ENCODE measurements around the gene MYCBP2. TPM values are rescaled to one million over a fixed set of nuclear protein-coding genes. Genes with fewer than 3 reads are reported as not detected.

The MYCBP2 gene
- total and polyA plus RNA-seq, 2 donors (not counting 1 experiment from before 2014, with no cell fraction given), result 32.5 to 95.9 TPM

DNA sequence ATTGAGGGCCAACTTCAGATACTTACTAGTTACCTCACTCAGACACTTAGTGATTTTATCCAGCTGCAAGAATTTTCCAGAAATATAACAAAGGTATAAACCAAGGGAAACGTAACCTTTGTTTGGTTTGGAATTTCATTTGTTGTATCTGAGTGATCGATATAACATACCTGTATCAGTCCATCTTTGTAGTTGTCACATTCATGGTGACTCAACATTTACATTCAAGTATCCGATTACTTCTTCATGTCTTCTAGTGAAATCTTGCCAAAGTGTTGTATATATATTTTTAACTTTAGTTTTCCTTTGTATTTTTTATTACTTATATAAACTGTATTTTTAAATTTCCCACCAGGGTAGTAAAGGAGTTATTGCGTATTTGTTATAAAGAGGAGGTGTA, 16.9 kb upstream of the MYCBP2 start:
- no peak for DNase-seq (ENCODE audit: low read depth in 2 of 2)
- Histone ChIP-seq H3K27ac (ENCODE audit: insufficient read depth, low read length) (no peak overlapping the region), H3K9ac (ENCODE audit: insufficient read depth, low read length) (no peak overlapping the region), H3K9me3 (ENCODE audit: control insufficient read depth, insufficient read depth, low read depth, low read length) (no peaks in the 10 kb centered on the region), H2AFZ (ENCODE audit: low read length) (no peak overlapping the region), H4K20me1 (ENCODE audit: control insufficient read depth, extremely low read depth, insufficient read depth, low read length) (no peaks in the 10 kb centered on the region), H3K27me3 (ENCODE audit: control insufficient read depth, insufficient read depth, low read length) (no peaks in the 10 kb centered on the region), H3K4me2 (ENCODE audit: extremely low read depth, insufficient read depth, low read length) (no peak overlapping the region), H3K4me1 (ENCODE audit: control insufficient read depth, extremely low read depth, insufficient read depth, low read length) (no peaks in the 10 kb centered on the region), H3K4me3 (replicated peaks in 1 of 4; ENCODE audit: control extremely low read depth in 1 of 4, insufficient read depth in 1 of 4, low read depth in 3 of 4, low read length in 4 of 4) (no peak overlapping the region), H3K36me3 (ENCODE audit: control insufficient read depth, insufficient read depth, low read length) (no peaks in the 10 kb centered on the region), H3K79me2 (ENCODE audit: control insufficient read depth, insufficient read depth, low read length) (no peaks in the 10 kb centered on the region)
- TF ChIP-seq, protein P1, sequence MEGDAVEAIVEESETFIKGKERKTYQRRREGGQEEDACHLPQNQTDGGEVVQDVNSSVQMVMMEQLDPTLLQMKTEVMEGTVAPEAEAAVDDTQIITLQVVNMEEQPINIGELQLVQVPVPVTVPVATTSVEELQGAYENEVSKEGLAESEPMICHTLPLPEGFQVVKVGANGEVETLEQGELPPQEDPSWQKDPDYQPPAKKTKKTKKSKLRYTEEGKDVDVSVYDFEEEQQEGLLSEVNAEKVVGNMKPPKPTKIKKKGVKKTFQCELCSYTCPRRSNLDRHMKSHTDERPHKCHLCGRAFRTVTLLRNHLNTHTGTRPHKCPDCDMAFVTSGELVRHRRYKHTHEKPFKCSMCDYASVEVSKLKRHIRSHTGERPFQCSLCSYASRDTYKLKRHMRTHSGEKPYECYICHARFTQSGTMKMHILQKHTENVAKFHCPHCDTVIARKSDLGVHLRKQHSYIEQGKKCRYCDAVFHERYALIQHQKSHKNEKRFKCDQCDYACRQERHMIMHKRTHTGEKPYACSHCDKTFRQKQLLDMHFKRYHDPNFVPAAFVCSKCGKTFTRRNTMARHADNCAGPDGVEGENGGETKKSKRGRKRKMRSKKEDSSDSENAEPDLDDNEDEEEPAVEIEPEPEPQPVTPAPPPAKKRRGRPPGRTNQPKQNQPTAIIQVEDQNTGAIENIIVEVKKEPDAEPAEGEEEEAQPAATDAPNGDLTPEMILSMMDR (conservative IDR thresholded peaks at IDR 0.05 in 1 of 2, IDR thresholded peaks at IDR 0.05 in 1 of 2; ENCODE audit: low read depth in 1 of 2, low read length in 2 of 2), result no peak
- TF ChIP-seq EZH2 (IDR thresholded peaks at IDR 0.05; ENCODE audit: low read length, missing control alignments), result no peak

DNA sequence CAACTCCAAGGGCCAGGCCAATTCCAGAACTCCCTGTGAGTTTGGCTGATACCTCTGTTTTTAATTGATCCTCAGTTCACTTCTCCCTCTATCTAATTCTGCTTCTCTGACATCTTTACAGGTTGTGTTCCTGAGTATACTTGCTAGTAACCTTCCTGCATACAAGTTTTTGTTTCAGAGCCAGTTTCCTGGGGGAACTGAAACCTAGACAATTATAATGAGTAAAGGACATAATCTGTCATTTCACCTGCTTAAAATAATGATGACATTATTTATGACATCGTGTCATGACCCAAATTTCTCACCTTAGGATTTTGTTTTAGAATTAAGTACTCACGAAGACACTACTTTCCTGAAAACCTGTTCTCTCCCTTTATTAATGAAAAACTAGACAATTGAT, 12.5 kb upstream of the MYCBP2 start:
- Histone ChIP-seq H3K27ac (ENCODE audit: insufficient read depth, low read length) (no peak overlapping the region), H3K4me1 (ENCODE audit: control insufficient read depth, extremely low read depth, insufficient read depth, low read length) (no peaks in the 10 kb centered on the region), H3K9me3 (ENCODE audit: control insufficient read depth, insufficient read depth, low read depth, low read length) (no peaks in the 10 kb centered on the region), H3K27me3 (ENCODE audit: control insufficient read depth, insufficient read depth, low read length) (peaks cover 4% of the 10 kb centered on the region), H2AFZ (ENCODE audit: low read length) (no peak overlapping the region), H3K4me3 (replicated peaks in 1 of 4; ENCODE audit: control extremely low read depth in 1 of 4, insufficient read depth in 1 of 4, low read depth in 3 of 4, low read length in 4 of 4) (no peak overlapping the region), H4K20me1 (ENCODE audit: control insufficient read depth, extremely low read depth, insufficient read depth, low read length) (no peaks in the 10 kb centered on the region), H3K4me2 (ENCODE audit: extremely low read depth, insufficient read depth, low read length) (no peak overlapping the region), H3K9ac (ENCODE audit: insufficient read depth, low read length) (no peak overlapping the region), H3K36me3 (ENCODE audit: control insufficient read depth, insufficient read depth, low read length) (no peaks in the 10 kb centered on the region), H3K79me2 (ENCODE audit: control insufficient read depth, insufficient read depth, low read length) (no peaks in the 10 kb centered on the region)
- DNase-seq (ENCODE audit: low read depth in 2 of 2), result no peak
- TF ChIP-seq EZH2 (IDR thresholded peaks at IDR 0.05; ENCODE audit: low read length, missing control alignments), result no peak
- TF ChIP-seq, protein P1 (conservative IDR thresholded peaks at IDR 0.05 in 1 of 2, IDR thresholded peaks at IDR 0.05 in 1 of 2; ENCODE audit: low read depth in 1 of 2, low read length in 2 of 2), result no peak

GRCh38 chr13:77338961-77339401, 12.1 kb upstream of the MYCBP2 start:
- TF ChIP-seq EZH2 (IDR thresholded peaks at IDR 0.05; ENCODE audit: low read length, missing control alignments), result no peak
- TF ChIP-seq, protein P1 (conservative IDR thresholded peaks at IDR 0.05 in 1 of 2, IDR thresholded peaks at IDR 0.05 in 1 of 2; ENCODE audit: low read depth in 1 of 2, low read length in 2 of 2), result no peak
- no peak overlapping the region for H3K4me2 ChIP-seq (ENCODE audit: extremely low read depth, insufficient read depth, low read length)
- H3K9ac ChIP-seq (ENCODE audit: insufficient read depth, low read length), result no peak overlapping the region
- no peaks in the 10 kb centered on the region for H3K4me1 ChIP-seq (ENCODE audit: control insufficient read depth, extremely low read depth, insufficient read depth, low read length)
- H4K20me1 ChIP-seq (ENCODE audit: control insufficient read depth, extremely low read depth, insufficient read depth, low read length), result no peaks in the 10 kb centered on the region
- no peak for DNase-seq (ENCODE audit: low read depth in 2 of 2)
- H3K27me3 ChIP-seq (ENCODE audit: control insufficient read depth, insufficient read depth, low read length), result peaks cover 4% of the 10 kb centered on the region
- H3K27ac ChIP-seq (ENCODE audit: insufficient read depth, low read length), result no peak overlapping the region
- no peaks in the 10 kb centered on the region for H3K9me3 ChIP-seq (ENCODE audit: control insufficient read depth, insufficient read depth, low read depth, low read length)
- no peak overlapping the region for H3K4me3 ChIP-seq (replicated peaks in 1 of 4; ENCODE audit: control extremely low read depth in 1 of 4, insufficient read depth in 1 of 4, low read depth in 3 of 4, low read length in 4 of 4)
- H3K36me3 ChIP-seq (ENCODE audit: control insufficient read depth, insufficient read depth, low read length), result no peaks in the 10 kb centered on the region
- no peak overlapping the region for H2AFZ ChIP-seq (ENCODE audit: low read length)
- no peaks in the 10 kb centered on the region for H3K79me2 ChIP-seq (ENCODE audit: control insufficient read depth, insufficient read depth, low read length)

Measured in fibroblast of lung (primary cell).